WTC11 (cell line): ENCODE data around the gene FAM124B. TPM values are rescaled to one million over a fixed set of nuclear protein-coding genes. Genes with fewer than 3 reads are reported as not detected.

Experiments used
- ATAC-seq: fragments of 200-7000 bp; cut with Tn5 transposase; 2 replicates; pipeline ENCODE4 v1.10.0; 2021; ENCODE audit warnings: mild to moderate bottlenecking, moderate library complexity
- CTCF ChIA-PET: fragments of 300-600 bp; sonication (Branson Sonifier 250); formaldehyde crosslinking; loops from one replicate; lab custom pipeline; 2021; ENCODE audit warnings: antibody characterized with exemption; lab: Charles Lee
- POLR2A ChIA-PET: fragments of 350-600 bp; sonication (Branson Sonifier 250); formaldehyde crosslinking; loops from one replicate; lab custom pipeline; 2021; ENCODE audit warnings: antibody characterized with exemption; lab: Charles Lee
- DNase-seq: peaks from one replicate; pipeline ENCODE4 v3.0.0; 2021; ENCODE audit warnings: low spot score
- H3K27ac Mint-ChIP-seq: 2 replicates; pipeline ENCODE4 v1.8.0; 2021; ENCODE audit warnings: mixed read lengths
- H3K27me3 Mint-ChIP-seq: 2 replicates; pipeline ENCODE4 v1.8.0; 2021; ENCODE audit warnings: low read depth, mild to moderate bottlenecking, moderate library complexity, mixed read lengths
- H3K36me3 Mint-ChIP-seq: 2 replicates; pipeline ENCODE4 v1.8.0; 2021; ENCODE audit warnings: mixed read lengths
- H3K4me1 Mint-ChIP-seq: 2 replicates; pipeline ENCODE4 v1.8.0; 2022; ENCODE audit warnings: mixed read lengths
- H3K4me3 Mint-ChIP-seq: 2 replicates; pipeline ENCODE4 v1.8.0; 2021; ENCODE audit warnings: mild to moderate bottlenecking, moderate library complexity, mixed read lengths
- H3K9me3 Mint-ChIP-seq: 2 replicates; pipeline ENCODE4 v1.8.0; 2021; ENCODE audit warnings: mixed read lengths
- CREB1 ChIP-seq: sonication (generic); formaldehyde crosslinking; IDR thresholded peaks from 2 replicates; pipeline ENCODE4 v1.8.0; 2023; ENCODE audit warnings: mild to moderate bottlenecking, missing genetic modification reagents
- CREM ChIP-seq: sonication (generic); formaldehyde crosslinking; IDR thresholded peaks from 2 replicates; pipeline ENCODE4 v1.8.1; 2022; ENCODE audit warnings: mild to moderate bottlenecking, missing genetic modification reagents, moderate library complexity
- E2F4 ChIP-seq: sonication (generic); formaldehyde crosslinking; IDR thresholded peaks from 2 replicates; pipeline ENCODE4 v1.8.1; 2022; ENCODE audit warnings: low read depth, mild to moderate bottlenecking, moderate library complexity, missing genetic modification reagents, borderline replicate concordance
- ELF4 ChIP-seq: sonication (generic); formaldehyde crosslinking; IDR thresholded peaks from 2 replicates; pipeline ENCODE4 v1.8.1; 2022; ENCODE audit warnings: low read depth, mild to moderate bottlenecking, moderate library complexity, missing genetic modification reagents
- FOXP4 ChIP-seq: sonication (generic); formaldehyde crosslinking; IDR thresholded peaks from 2 replicates; pipeline ENCODE4 v1.8.0; 2022; ENCODE audit warnings: mild to moderate bottlenecking, missing genetic modification reagents
- NR3C1 ChIP-seq: sonication (generic); formaldehyde crosslinking; conservative IDR thresholded peaks from 2 replicates; pipeline ENCODE4 v1.8.1; 2023; ENCODE audit warnings: low read depth, mild to moderate bottlenecking, missing genetic modification reagents
- SP1 ChIP-seq: sonication (generic); formaldehyde crosslinking; conservative IDR thresholded peaks from 2 replicates; pipeline ENCODE4 v1.8.1; 2022; ENCODE audit warnings: missing genetic modification reagents
- TEAD1 ChIP-seq: sonication (generic); formaldehyde crosslinking; IDR thresholded peaks from 2 replicates; pipeline ENCODE4 v1.8.0; 2022; ENCODE audit warnings: mild to moderate bottlenecking, missing genetic modification reagents
- ZNF512 ChIP-seq: sonication (generic); formaldehyde crosslinking; IDR thresholded peaks from 2 replicates; pipeline ENCODE4 v1.8.1; 2022; ENCODE audit warnings: missing genetic modification reagents, borderline replicate concordance
- total RNA-seq: library from RNA; stranded (reverse); gene quantifications from 3 replicates; pipeline ENCODE4 v1.2.3, GENCODE V29; 2021
- TF ChIP-seq, protein P1 (sequence below): fragments of 250-450 bp; sonication (Bioruptor Pico); IDR thresholded peaks from 2 replicates; pipeline ENCODE4 v1.9.0; 2021; ENCODE audit warnings: mild to moderate bottlenecking
- TF ChIP-seq, protein P2 (sequence below): sonication (generic); formaldehyde crosslinking; conservative IDR thresholded peaks from 2 replicates; pipeline ENCODE4 v1.8.1; 2023; ENCODE audit warnings: mild to moderate bottlenecking, low read depth, missing genetic modification reagents, moderate library complexity
- TF ChIP-seq, protein P3 (sequence below): sonication (generic); formaldehyde crosslinking; IDR thresholded peaks from 2 replicates; pipeline ENCODE4 v1.8.0; 2022; ENCODE audit warnings: mild to moderate bottlenecking, missing genetic modification reagents
- TF ChIP-seq, protein P4 (sequence below): sonication (generic); formaldehyde crosslinking; IDR thresholded peaks from 2 replicates; pipeline ENCODE4 v1.8.1; 2023; ENCODE audit warnings: mild to moderate bottlenecking, moderate library complexity, missing genetic modification reagents

FAM124B gene
- total RNA-seq, 1 experiment from 2014 or later: 3.7 TPM

DNA sequence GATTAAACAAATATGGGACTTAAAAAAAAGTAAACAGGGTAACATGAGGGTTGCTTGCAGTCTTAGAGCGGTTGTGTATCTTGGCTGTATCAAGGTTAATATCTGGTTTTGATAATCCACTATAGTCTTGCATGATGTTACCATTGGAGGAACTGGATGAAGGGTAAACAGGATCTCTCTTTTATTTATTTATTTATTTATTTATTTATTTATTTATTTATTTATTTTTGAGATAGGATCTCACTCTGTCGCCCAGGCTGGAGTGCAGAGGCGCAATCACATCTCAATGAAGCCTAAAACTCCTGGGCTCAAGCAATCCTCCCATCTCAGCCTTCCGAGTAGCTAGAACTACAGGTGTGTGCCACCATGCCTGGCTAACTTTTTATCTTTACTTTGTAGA is 42.9 kb upstream of the FAM124B start (continued):
- TF ChIP-seq, protein P1, sequence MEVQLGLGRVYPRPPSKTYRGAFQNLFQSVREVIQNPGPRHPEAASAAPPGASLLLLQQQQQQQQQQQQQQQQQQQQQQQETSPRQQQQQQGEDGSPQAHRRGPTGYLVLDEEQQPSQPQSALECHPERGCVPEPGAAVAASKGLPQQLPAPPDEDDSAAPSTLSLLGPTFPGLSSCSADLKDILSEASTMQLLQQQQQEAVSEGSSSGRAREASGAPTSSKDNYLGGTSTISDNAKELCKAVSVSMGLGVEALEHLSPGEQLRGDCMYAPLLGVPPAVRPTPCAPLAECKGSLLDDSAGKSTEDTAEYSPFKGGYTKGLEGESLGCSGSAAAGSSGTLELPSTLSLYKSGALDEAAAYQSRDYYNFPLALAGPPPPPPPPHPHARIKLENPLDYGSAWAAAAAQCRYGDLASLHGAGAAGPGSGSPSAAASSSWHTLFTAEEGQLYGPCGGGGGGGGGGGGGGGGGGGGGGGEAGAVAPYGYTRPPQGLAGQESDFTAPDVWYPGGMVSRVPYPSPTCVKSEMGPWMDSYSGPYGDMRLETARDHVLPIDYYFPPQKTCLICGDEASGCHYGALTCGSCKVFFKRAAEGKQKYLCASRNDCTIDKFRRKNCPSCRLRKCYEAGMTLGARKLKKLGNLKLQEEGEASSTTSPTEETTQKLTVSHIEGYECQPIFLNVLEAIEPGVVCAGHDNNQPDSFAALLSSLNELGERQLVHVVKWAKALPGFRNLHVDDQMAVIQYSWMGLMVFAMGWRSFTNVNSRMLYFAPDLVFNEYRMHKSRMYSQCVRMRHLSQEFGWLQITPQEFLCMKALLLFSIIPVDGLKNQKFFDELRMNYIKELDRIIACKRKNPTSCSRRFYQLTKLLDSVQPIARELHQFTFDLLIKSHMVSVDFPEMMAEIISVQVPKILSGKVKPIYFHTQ: no peak
- TF ChIP-seq, protein P2, sequence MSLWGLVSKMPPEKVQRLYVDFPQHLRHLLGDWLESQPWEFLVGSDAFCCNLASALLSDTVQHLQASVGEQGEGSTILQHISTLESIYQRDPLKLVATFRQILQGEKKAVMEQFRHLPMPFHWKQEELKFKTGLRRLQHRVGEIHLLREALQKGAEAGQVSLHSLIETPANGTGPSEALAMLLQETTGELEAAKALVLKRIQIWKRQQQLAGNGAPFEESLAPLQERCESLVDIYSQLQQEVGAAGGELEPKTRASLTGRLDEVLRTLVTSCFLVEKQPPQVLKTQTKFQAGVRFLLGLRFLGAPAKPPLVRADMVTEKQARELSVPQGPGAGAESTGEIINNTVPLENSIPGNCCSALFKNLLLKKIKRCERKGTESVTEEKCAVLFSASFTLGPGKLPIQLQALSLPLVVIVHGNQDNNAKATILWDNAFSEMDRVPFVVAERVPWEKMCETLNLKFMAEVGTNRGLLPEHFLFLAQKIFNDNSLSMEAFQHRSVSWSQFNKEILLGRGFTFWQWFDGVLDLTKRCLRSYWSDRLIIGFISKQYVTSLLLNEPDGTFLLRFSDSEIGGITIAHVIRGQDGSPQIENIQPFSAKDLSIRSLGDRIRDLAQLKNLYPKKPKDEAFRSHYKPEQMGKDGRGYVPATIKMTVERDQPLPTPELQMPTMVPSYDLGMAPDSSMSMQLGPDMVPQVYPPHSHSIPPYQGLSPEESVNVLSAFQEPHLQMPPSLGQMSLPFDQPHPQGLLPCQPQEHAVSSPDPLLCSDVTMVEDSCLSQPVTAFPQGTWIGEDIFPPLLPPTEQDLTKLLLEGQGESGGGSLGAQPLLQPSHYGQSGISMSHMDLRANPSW (CRISPR knock-in tag): no peak
- TF ChIP-seq, all 79 proteins: peak for 0

DNA sequence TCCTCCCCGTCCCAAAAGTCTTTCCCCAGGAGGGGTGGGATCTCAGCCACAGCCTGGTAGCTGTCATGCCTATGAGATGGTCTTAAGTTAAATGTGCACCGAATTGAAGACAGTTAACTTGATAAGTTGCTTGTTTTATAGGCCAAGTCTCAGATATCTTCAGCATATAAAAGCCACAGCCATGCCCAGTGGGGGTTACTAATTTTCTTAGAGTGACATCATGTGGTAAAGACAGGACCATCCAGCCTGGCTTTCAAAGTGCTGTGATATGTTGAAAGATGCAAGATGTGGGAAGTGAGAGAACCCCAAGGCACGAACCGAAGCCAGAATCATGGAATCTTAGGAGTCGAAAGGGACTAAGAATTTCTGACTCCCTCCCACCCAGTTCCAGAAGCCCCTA is 42.1 kb upstream of the FAM124B start:
- Mint-ChIP-seq H3K27ac (no peak overlapping the region), H3K4me3 (no peak overlapping the region), H3K27me3 (peaks cover 11% of the 10 kb centered on the region), H3K36me3 (0 out of 2 replicates have a peak, but pooled peaks cover 3% of the 10 kb centered on the region), H3K9me3 (no peaks in the 10 kb centered on the region), H3K4me1 (peaks cover 18% of the 10 kb centered on the region)
- POLR2A ChIA-PET: no interaction called here
- TF ChIP-seq TEAD1 (CRISPR knock-in tag): no peak
- no peak for TF ChIP-seq ZNF512 (CRISPR knock-in tag)
- TF ChIP-seq E2F4 (CRISPR knock-in tag): no peak
- TF ChIP-seq NR3C1 (CRISPR knock-in tag): no peak
- TF ChIP-seq FOXP4: no peak
- DNase-seq (no peak), ATAC-seq (no peak)
- CTCF ChIA-PET: no interaction called here

DNA sequence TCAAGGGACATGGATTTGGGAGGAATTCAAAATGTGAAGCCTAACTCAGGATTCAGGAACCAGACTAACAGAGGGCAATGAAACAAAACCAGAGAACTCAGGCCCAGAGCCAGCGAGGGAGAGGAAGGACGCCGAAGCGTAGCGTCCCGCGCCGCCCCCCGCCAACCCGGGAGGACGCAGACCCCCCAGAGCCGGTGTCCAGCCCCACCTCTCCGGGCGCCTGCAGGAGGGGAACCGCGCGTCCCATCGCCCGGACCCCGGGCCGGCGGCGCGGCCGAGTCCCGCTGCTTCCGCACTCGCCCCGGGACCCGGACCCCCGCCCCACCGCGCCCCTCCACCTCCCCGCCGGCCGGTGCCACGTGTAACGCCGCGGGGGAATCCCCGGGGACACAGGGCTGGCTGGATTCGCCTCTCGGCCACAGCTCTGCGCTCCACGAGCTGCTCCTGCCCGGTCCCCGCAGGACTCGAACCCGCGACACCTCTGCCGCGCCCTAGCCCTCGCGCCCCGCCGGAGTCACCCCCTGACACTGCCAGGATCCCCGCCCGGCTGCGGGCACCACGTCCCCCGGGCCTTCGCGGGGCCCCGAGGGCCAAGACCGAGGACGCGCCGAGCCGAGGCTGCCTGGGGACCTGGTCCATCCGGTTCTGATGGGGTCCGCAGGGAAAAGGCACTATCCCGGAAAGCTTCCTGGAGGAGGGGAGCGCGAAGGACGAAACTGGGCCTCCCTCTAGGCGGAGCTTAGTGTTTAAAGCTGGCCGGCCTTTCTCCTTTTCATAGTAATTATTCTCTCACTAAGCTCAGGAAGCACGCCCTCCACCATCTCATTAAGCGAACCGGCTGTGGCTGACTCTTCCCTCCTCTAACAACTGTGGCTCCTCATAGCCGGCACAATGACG is 40.4 kb upstream of the FAM124B start:
- ChIA-PET CTCF (interaction anchor here (0.7 to 2.1 kb wide), 4 partner anchors 9 to 472 kb away, joined by 3 to 9 read pairs (median 4); no protein-coding TSS in a partner anchor), POLR2A (interaction anchor here (0.6 to 1.1 kb wide), 3 partner anchors 9 to 642 kb away, joined by 3 to 5 read pairs (median 3); partner anchors contain the start of gene CUL3)
- H3K4me3 Mint-ChIP-seq: peak overlapping the region; percentile 71
- peaks cover 10% of the 10 kb centered on the region for H3K9me3 Mint-ChIP-seq
- H3K36me3 Mint-ChIP-seq: peaks cover 3% of the 10 kb centered on the region; the same call in 1 of the 2 replicates
- peaks cover 23% of the 10 kb centered on the region for H3K4me1 Mint-ChIP-seq
- 0 out of 2 replicates have a peak, but pooled peaks have one; percentile 38 for TF ChIP-seq ELF4
- TF ChIP-seq CREM (CRISPR knock-in tag): 0 out of 2 replicates have a peak, but pooled peaks have one; percentile 50
- TF ChIP-seq, protein P3, sequence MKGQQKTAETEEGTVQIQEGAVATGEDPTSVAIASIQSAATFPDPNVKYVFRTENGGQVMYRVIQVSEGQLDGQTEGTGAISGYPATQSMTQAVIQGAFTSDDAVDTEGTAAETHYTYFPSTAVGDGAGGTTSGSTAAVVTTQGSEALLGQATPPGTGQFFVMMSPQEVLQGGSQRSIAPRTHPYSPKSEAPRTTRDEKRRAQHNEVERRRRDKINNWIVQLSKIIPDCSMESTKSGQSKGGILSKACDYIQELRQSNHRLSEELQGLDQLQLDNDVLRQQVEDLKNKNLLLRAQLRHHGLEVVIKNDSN (CRISPR knock-in tag): no peak
- no peak for TF ChIP-seq SP1 (CRISPR knock-in tag)
- TF ChIP-seq, protein P4, sequence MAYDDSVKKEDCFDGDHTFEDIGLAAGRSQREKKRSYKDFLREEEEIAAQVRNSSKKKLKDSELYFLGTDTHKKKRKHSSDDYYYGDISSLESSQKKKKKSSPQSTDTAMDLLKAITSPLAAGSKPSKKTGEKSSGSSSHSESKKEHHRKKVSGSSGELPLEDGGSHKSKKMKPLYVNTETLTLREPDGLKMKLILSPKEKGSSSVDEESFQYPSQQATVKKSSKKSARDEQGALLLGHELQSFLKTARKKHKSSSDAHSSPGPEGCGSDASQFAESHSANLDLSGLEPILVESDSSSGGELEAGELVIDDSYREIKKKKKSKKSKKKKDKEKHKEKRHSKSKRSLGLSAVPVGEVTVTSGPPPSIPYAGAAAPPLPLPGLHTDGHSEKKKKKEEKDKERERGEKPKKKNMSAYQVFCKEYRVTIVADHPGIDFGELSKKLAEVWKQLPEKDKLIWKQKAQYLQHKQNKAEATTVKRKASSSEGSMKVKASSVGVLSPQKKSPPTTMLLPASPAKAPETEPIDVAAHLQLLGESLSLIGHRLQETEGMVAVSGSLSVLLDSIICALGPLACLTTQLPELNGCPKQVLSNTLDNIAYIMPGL: 0 out of 2 replicates have a peak, but pooled peaks have one; percentile 44
- no peak for TF ChIP-seq CREB1 (CRISPR knock-in tag)
- ATAC-seq (peak; percentile 83), DNase-seq (peak; percentile 37)
- peaks cover 11% of the 10 kb centered on the region for H3K27me3 Mint-ChIP-seq
- H3K27ac Mint-ChIP-seq: peak overlapping the region; percentile 80; the same call in 1 of the 2 replicates
